Right lobe of liver (tissue), 4 donors: ENCODE measurements around the gene ATP13A1.

ENCODE experiments used
- POLR2A ChIP-seq: fragments of 450-650 bp; IDR thresholded peaks from one replicate; pipeline ENCODE4 v1.6.1; 2017; ENCODE audit warnings: antibody characterized with exemption, mild to moderate bottlenecking
- TF ChIP-seq, protein P1 (sequence below), 4 donors: fragments of 200-600 bp in 3 of 4; fragments of 450-650 bp in 1 of 4; IDR thresholded peaks; one replicate each; pipeline versions ENCODE4 v1.5.1 to v1.8.0; 2016 to 2022; ENCODE audit warnings: antibody characterized with exemption in 4 of 4, mild to moderate bottlenecking in 2 of 4
- donor health status: DM: no; HTN: no; CAD: no.
- donor health status: DM: no; HTN: no; CAD: no.
- donor health status: DM: no; HTN: yes; CAD: no.

DNA sequence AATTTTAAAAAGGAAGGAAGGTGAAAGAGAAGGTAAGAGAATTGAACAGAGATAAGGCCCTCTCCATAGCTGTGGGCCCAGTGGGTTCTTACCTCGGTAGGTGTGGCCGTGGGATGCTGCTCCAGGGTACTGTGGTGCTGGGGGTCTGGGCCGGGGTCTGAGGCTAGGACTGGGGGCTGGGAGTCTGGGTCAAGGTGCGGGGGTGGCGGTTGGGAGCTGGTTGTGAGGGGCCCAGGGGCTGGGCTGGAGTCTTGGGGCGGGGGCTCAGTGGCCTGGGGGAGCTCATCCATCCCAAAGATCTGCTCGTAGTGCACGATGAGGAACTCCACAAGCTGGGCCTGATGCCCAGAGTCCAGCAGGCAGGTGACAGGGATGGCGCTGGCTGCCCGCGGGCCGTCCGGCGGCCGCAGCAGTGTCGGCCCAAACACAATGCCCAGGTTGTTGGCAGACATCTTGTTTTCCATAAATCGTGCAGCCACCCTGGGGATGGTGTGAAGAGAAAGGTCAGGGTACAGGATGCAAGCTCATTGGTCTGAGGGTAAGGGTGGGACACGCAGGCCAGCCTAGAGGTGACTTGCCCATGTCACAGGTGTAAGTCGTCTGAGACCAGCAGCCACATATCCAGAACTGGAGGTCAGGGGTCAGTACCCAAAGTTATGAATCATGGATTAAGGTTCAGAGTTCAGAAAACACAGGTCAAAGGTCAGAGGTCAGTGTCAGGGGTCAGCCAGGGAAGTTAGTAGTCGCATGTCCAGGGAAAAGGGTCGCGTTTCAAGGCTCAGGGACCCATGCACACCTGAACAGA is 29.6 kb downstream of the ATP13A1 start:
- TF ChIP-seq, protein P1, sequence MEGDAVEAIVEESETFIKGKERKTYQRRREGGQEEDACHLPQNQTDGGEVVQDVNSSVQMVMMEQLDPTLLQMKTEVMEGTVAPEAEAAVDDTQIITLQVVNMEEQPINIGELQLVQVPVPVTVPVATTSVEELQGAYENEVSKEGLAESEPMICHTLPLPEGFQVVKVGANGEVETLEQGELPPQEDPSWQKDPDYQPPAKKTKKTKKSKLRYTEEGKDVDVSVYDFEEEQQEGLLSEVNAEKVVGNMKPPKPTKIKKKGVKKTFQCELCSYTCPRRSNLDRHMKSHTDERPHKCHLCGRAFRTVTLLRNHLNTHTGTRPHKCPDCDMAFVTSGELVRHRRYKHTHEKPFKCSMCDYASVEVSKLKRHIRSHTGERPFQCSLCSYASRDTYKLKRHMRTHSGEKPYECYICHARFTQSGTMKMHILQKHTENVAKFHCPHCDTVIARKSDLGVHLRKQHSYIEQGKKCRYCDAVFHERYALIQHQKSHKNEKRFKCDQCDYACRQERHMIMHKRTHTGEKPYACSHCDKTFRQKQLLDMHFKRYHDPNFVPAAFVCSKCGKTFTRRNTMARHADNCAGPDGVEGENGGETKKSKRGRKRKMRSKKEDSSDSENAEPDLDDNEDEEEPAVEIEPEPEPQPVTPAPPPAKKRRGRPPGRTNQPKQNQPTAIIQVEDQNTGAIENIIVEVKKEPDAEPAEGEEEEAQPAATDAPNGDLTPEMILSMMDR (IDR thresholded peaks at IDR 0.05) = no peak
- TF ChIP-seq POLR2A = no peak
